ENCODE data around the gene HGD.
"Not testable (repeated sequence)": the region's sequence is repeated elsewhere in the genome, so short reads cannot be mapped to it uniquely, and the experiment has no call there.

Gene HGD

DNA sequence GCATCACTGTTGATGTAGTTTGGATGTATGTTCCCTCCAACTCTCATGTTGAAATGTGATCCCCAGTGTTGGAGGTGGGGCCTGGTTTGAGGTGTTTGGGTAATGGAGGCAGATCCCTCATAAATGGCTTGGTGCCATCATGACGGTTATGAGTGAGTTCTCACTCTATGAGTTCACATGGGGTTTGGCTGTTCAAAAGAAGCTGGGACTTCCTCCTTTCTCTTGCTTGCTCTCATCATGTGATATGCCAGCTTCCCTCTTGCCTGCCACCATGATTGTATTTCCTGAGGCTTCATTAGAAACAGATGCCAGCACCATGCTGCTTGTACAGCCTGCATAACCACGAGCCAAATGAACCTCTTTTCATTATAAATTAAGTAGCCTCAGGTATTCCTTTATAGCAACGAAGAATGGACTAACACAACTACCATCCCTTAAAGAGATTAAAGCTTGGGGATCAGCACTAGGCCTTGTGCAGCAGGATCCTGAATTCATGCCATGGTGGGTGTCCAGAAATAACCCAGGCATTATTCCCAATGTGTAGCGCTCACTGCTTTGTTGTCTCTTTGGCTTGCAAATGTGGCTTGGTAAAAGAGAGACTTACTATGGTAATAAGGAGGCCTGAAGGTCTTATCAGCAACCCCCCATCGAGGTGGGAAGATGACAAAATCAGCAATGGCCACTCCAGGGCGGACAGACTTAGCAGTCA lies 44.0 kb downstream of the HGD start:
- DNase-seq = no peak

GRCh38 chr3:120636795-120637401 lies 45.1 kb downstream of the HGD start:
- no peak for DNase-seq

- DNase-seq = no peak
Observed at GRCh38 chr3:120634539-120634938, 47.5 kb downstream of the HGD start.

GRCh38 chr3:120625159-120625586 lies 56.9 kb downstream of the HGD start:
- no peak for DNase-seq

- DNase-seq = no peak
Observed at GRCh38 chr3:120623727-120624093, 58.3 kb downstream of the HGD start.

- DNase-seq = no peak
Observed at GRCh38 chr3:120622870-120623726, 58.9 kb downstream of the HGD start.

DNA sequence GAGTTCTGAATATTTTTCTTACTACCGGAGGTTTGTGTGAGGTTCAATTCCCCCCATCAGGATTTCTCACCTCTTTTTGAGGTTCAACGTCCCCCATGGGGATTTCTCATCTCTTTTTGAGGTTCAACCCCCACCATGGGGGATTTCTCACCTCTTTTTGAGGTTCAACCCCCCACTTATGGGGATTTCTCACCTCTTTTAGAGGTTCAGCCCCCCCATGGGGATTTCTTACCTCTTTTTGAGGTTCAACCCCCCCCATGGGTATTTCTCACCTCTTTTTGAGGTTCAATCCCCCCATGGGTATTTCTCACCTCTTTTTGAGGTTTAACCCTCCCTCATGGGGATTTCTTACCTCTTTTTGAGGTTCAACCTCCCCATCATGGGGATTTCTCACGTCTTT lies 59.6 kb downstream of the HGD start:
- no peak for DNase-seq

GRCh38 chr3:120616745-120617144 lies 65.3 kb downstream of the HGD start:
- DNase-seq = not testable (repeated sequence)

DNA sequence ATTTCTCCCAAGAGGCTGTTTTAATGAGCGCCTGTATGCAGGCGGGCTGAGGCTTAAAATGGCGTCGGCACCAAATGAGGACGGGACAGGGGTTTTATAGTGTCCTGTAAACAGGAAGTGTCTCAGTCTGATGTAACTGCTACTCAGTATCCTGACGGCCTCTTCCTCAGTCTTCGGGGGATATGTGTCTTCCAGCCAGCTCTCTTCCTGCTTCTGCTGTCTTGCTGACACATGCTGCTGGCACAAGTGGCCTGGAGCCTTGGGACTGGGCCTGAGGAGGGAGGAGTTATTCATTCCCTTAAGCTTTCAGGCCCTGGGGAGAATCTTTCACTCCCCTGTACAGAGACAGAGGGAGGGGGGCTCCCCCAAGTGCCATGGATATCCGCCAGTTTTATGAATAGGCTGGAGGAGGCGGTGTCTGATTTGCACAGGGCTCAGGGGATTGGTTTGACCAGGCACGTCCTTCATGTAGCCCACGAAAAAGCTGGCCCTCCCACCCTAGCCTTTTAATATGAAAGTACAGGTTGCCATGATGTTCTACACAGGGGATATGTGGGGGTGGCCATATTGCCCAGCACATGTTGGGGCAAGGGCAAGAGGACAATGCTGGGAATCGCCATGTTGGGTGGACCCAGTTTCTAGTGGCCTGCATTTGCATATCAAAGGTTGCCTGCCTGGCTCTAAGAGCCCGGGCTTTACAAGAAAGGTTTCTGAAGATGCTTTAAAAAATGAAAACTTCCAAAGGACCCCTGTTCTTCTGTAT lies 66.0 kb downstream of the HGD start:
- no peak for DNase-seq

DNA sequence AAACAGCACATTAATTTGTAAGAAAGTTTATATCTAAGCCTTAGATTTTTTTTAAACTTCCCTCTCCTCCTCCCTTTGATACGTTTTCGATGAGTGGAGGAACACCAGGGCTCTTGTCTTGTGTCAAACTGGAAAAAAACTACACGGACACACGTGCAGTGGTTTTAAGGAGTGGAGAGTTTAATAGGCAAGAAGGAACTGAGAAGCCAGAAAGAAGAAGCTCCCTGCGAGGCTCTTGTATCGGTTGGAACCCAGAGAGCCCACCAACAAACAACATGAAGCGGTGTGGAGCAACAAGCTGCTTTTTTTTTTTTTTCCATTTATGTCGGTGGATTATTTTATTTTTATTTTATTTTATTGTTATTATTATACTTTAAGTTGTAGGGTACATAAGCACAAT lies 67.3 kb downstream of the HGD start:
- DNase-seq = no peak

- no peak for DNase-seq
Observed at GRCh38 chr3:120608506-120608905, 73.5 kb downstream of the HGD start.

DNA sequence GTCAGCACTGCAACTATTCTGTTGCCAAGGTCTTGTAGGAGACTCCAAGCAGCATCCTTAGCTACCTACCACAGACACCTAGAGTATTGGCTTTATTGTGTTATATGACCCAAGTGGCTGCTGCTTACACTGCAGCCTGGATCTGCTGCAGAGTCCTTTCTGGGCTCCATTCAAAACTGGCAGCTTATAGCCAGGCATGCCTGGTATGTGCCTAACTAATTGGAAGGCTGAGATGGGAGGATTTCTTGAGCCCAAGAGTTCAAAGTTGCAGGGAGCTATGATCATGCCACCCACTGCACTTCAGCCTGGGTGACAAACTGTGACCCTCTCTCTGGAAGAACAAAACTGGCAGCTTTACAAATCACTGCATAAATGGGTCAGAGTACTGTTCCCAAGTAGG lies 77.3 kb downstream of the HGD start:
- no peak for DNase-seq

DNA sequence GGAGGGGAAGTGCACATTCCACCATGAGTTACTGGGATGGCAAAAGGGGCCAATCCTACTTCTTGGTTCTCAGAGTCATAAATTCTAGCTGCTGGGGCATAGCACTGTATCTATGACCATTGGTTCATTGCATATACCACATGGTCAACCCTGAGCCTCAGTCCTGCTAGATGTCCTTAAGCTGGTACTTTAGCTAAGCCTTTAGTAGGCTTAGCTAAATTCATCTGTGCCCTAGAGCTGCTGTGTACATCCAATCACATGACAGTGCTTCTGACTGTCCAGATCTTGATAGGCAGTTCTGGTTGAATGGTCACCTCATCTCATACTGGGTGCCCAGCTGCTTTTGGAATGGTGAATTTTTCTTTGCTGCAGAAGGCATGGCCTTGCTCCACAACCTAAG lies 77.7 kb downstream of the HGD start:
- no peak for DNase-seq

DNA sequence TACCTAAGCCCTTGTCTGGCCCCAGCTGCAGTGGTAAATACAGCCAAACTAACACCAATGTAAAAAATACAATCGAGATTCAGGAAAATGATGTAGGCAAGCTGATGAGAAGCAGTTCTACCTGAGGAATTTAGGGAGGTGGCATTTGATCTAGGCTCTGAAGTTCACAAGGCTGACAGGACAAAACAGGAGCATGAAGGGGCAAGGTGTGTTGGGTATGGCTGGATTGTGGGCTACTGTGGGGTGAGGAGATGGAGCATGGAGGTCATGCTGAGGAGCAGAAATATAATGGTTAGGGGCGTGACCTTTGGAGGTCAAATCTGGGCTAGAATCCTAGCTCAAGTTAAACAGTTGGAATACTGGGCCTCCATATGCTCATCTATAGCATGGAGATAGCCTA lies 79.4 kb downstream of the HGD start:
- DNase-seq = no peak

DNA sequence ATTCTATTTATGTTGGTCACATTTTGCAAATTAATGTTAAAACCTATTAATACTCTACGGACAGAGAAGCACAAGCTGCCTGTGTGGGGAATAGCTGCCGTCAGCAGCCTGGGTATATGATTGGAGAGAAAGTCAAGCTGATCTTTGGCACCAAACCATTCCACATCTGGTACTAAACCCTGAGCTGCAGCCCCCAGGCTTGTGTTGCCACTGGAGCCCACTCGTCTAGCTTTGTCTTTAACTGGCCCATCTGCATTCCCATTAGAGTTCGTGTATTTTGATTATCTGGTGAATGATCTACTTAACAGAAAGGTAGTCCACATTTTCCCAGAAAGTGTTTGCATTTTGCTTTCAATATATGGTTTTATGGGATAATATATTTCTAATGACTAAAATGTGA lies 80.5 kb downstream of the HGD start:
- DNase-seq = no peak

- DNase-seq = no peak
Observed at GRCh38 chr3:120599211-120599610, 82.8 kb downstream of the HGD start.

DNA sequence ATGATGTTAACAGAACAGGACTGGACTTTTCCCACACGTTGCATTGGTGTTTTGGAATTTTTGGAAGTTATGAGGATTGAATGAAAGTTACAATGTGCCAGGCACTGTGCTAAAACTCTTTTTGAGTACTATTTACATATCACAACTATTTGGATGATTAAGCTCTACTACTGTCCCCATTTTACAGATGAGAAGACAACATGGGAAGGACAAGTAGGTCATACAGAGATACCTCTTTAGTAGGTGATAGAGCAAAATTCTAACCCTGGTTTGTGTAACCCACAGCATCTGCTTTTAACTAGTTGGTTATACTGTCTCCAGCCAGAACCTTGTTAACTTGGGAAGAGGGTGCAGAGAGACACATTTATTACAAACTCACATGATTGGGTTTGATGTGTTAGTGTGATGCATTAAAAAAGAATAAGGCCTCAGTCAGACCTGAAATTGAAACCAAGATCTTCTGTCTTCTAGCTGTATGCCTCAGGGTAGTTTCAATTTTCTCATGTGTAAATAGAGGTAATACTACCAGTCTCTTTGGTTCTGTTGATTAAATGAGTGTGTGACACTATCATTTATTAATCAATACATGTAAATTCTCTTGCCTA lies 84.5 kb downstream of the HGD start:
- DNase-seq = no peak

- no peak for DNase-seq
Observed at GRCh38 chr3:120596853-120597223, 85.2 kb downstream of the HGD start.

DNA sequence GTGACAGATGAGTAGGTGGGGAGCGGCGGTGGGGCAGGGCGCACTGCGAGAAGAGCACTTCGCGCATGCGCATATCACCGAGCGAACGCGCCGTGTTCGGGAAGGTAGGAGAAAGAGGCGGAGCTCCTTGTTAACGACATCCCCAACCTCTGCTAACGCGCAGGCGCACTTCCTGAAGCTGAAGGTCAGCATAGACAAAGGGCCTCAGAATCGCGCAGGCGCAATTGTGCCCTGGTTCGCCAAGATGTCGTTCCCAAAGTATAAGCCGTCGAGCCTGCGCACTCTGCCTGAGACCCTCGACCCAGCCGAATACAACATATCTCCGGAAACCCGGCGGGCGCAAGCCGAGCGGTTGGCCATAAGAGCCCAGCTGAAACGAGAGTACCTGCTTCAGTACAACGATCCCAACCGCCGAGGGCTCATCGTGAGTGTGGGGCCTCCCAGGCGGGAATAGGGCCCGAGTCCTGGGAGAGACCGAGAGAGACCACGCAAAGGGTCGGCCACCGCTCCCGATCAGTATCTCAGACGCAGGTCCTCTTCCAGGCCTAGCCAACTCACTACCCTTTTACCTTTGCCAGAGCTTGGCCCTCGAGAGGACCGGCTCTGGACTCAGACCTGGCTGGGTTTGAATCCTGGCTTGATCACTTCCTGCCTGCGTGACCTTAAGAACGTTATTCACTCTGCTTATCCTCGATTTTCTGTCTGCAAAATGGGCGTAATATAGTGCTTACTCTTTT lies 85.8 kb downstream of the HGD start, which contains the start of gene NDUFB4:
TSS of gene NDUFB4 (plus strand) at position 221 of the 737 bp plus-strand sequence. CDS start at position 245, 24 bp downstream.
- peak; percentile 99 for DNase-seq

- no peak for DNase-seq
Observed at GRCh38 chr3:120595788-120596115, 86.3 kb downstream of the HGD start.

DNA sequence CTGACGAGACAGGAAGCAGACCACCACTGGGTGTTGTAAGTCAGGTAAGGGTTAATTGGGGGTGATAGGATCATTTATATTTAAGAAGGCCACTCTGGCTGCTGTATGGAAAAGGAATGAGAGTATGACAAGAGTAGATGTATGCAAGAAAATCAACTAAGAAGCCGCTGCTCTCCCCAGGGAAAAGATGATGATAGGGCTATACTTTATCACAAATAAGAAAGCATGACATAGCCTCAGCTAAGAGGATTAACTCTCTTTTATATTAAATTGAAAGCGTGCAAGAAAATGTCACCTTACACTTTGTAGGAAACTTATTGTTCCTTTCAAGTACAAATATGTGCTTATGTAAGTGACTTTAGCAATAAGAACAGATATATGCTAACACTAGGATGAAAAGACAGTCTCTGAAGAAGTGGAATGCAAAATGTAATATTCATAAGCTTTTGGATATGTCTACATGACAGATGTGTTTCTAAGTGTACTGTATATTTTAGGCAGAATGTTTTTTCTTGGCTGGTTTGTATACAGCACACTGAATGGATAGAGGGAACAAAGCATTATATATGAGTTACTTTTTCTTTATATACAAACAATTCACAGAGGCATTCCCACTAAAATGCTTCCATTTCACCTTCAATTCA lies 94.6 kb downstream of the HGD start:
- no peak for DNase-seq

All from NCI-H2171 treated with DMSO at 0.1 percent for 48 hours (cell line).